Activated effector memory CD4-positive, alpha-beta T cell treated with Interleukin-2 at 50 U/mL for 16 hours (primary cell): ENCODE data around the gene CFAP410.
A peak's percentile ranks its signal among the peaks of the same experiment; 100 is the strongest.
"Not testable (repeated sequence)": the region's sequence is repeated elsewhere in the genome, so short reads cannot be mapped to it uniquely, and the experiment has no call there.

ENCODE experiments used
- DNase-seq: peaks from one replicate; pipeline ENCODE4 v3.0.0-alpha.2; 2020

Gene CFAP410

DNA sequence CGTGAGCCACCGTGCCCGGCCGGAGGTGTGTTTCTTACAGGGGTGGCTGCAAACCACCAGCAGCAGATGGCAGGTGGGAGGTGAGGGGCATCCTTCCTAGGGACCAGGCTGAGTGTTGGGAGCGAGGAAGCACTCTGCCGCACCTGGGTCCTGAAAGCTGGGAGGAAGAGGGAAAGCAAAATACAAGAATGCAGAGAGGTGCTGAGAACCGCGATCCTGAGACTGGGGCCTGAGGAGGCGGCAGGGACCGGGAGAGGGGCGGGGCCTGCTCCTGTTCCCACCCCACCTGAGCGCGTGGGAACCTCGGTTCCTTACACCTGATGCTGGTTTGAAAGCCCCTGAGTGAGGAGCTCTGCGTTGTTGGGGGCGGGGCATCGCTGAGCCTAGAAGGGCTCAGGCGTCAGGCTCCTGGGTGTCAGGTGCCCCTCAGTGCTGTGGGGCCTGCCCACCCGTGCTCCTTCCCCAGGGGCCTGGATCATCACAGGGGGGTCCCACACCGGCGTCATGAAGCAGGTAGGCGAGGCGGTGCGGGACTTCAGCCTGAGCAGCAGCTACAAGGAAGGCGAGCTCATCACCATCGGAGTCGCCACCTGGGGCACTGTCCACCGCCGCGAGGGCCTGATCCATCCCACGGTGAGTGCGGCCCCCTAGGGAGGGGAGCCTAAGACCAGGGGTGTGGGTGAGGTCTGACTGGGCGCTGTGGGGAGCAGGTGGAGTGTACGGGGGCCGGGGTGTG lies 29.7 kb upstream of the CFAP410 start:
- DNase-seq = no peak

DNA sequence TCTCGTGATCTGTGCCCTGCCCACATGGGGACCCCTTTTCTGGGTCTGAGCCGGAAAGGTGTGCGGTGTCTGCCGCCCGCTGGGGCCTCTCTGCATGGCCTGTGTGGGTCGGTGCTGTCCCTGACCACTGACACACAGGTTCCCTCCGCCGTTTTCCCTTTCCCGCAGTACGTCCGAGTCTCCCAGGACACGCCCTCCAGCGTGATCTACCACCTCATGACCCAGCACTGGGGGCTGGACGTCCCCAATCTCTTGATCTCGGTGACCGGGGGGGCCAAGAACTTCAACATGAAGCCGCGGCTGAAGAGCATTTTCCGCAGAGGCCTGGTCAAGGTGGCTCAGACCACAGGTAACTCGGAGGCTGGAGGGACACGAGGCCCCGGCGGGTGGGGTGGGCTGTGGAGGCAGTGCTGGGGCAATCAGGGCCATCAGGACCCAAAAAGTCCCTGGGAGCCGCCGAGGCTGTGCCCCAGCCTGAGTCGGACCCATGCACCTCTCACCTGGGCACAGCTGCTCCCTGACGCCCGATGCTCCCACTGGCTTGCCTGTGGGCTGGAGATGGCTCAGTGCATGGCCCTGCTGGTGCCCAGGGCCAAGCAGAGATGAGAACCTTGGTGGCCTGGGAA lies 27.5 kb upstream of the CFAP410 start:
- no peak for DNase-seq

DNA sequence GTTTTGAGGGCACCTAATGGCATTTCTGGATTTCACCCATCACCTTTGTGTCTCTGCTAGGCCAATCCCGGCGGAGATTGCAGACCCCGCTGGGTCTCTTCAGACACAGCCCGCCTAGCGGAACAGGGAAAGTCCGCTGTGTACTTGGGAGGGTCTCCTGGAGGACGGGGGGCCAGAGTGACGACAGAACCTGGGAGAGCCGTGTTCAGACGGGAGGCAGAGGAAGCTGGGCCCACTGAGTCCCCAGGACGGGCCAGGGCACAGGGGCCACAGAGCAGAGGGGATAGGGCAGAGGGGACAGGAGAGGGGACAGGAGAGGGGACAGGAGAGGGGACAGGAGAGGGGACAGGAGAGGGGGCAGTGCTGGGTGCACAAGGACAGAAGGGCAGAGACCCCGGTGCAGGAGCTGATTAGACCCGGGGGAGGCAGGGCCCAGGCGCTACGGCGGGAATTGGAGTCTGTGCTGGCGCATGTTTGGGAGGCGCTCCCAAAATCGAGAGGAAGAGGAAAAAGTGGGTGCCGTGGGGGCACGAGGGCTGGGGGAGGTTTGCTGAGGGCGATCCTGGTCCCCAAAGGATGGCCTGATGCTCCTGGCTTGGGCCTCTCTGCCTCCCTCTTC lies 26.9 kb upstream of the CFAP410 start:
- no peak for DNase-seq

DNA sequence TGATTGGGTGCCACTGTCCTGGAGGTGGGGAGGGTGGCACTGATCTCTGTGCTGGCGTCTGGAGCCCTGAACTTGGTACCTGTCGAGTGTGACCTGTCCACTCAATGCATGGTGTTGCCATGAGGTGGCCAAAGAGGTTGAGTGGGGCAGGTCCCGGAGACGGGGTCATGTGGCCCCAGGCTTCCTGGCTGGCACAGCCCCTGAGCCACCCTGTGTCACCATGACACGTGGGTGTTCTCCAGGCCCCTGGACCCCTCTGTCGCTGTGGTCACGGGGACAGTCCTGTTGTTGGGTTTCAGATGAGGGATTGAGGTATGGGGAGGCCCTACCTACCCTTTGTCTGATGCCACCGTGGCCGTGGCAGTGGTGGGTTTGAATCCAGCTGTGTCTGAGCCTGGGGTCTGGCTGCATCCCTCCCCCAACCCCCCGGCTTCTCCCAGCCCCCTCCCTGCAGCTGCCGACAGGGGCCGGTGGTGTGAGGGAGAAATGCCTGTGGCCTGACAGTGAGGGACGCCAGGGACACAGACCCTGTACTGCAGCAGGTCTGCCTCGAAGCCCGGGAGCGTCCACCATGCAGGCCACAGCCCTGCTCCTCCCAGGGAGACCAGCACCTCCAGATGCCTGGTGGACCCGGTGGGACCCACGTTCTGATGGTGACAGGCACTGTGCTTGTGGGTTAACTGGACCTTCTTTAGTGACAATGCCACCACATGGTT lies 26.2 kb upstream of the CFAP410 start:
- DNase-seq = no peak

DNA sequence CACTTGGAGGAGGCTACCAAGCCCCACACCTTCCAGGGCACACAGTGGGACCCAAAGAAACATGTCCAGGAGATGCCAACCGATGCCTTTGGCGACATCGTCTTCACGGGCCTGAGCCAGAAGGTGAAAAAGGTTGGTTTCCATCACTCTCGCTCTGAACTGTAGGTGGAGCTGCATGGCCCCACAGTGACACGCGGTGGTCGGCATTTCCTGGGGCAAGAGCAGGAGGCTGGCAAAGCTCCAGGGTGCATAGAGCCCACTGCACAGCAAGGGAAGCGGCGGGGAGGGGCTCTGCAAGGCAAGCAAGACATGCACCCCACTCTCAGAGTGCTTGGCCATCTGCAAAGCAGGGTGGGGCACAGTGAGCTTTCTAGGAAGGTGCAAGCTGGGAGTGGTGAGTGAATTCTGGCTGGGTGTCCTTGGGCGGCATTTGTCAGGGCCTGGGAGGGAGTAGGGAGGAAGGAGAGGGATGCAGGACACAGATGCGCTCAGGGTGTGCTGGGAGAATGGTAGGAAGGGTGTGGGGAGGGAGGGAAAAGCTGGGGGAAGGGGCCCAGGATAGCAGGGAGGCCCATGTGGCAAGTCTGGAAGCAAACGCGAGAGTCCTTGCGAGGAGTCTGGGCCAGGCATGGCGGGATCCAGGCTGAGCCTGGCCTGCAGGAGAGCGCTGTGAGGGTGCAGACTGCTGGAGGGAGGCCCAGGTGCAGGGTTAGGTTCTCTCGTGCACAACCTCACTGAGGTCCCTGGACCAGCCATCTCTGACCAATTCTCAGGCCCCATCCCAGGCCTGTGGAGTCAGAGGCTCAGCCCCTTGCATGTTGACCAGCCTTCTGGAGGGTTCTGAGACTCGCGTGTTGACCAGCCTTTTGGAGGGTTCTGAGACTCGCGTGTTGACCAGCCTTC lies 25.2 kb upstream of the CFAP410 start:
- DNase-seq = no peak

DNA sequence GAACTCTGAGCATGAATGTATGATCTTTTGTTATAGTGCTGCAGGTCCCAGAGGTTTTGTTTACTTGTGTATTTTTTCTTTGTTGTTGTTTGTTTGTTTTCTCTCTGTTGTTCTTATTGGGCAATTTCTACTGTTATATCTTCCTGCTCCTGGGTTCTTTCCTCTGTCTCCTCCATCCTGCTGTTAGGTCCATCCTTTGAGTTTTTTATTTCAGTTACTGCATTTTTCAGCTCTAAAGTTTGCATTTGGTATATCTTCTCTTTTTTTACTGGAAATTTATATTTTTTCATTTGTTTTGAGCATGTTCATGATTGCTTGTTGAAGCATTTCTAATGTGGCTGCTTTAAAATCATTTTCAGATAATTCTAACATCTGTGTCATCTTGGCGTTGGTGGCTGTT lies 24.1 kb upstream of the CFAP410 start:
- DNase-seq = no peak

DNA sequence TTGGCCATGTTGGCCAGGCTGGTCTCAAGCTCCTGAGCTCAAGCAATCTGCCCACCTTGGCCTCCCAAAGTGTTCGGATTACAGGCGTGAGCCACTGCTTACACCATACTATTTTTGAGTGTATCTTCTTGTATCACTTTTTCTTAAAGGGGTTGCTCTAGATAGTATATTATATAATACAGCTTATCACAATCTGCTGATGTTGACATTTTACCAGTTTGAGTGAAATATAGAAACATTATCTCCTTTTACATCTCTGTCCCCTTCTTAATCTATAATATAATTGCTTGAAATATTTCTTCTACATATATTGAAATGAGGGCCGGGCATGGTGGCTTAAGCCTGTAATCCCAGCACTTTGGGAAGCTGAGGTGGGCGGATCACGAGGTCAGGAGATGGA lies 22.7 kb upstream of the CFAP410 start:
- not testable (repeated sequence) for DNase-seq

DNA sequence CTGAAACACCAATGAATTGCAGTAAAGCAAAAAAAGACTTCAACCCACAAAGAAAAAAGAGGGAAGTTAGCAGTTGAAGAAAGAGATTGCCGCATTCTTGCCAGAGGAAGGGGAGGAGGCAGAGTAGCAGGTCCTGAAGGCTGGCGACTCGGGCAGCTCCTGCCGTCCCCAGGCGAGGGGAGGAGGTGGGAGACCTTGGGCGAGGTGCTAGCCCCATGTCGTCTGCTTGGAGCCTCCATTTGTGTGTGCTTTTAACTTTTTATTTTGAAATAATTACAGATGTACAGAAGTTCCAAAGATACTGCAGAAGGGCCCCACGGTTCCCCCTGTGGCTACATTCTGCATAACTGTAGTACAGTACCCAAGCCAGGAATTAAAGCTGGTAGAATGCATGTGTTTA lies 21.0 kb upstream of the CFAP410 start:
- DNase-seq = no peak

DNA sequence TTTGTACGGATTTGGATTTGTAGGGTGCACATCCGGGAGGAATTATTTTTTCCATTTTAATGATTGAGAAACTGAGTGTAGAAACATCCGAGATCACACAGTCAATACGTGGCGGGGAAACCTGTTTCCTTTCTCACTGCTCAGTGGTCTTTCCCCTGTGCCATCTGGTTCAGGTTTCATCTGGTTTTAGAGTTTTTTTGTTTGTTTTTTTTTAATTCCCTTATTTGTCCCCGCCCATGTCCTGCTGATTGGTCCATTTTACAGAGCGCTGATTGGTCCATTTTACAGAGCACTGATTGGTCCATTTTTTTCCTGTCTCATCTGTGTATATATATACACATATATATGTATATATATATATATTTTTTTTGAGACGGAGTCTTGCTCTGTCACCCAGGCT lies 20.2 kb upstream of the CFAP410 start:
- no peak for DNase-seq

DNA sequence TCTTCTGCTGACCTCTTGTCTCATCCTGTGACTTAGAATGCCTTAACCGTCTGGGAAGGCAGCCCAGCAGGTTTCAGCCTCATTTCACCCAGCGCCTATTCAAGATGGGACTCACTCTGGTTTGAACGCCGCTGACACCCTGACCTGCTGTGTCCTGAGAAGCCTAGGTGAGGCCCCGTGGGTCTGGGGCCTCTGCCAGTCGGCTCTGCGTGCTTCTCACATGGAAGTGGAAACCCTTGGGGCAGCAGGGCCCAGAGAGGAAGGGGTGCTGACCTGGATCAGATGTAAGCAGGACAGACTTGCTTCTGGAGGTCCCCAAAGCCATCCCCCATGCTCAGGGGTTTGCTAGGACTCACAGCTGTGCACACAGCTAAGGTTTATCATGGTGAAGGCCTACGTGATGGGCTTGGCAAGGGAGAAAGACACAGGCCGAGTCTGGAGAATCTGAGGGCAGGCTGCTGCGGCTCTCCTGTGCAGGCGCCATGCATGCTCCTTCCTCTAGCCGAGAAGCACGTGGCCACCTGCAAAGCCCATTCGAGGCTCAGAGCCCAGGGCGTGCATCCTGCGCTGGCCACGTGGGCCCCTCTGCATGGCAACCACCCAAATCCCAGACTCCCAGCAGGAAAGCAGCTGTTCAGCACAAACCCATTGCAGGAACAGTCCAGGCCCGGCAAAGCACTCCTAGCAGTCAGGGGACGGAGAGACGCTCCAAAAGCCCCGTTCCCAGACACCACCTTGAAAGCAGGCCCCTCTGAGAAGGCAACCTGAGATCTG lies 18.1 kb upstream of the CFAP410 start:
- no peak for DNase-seq

DNA sequence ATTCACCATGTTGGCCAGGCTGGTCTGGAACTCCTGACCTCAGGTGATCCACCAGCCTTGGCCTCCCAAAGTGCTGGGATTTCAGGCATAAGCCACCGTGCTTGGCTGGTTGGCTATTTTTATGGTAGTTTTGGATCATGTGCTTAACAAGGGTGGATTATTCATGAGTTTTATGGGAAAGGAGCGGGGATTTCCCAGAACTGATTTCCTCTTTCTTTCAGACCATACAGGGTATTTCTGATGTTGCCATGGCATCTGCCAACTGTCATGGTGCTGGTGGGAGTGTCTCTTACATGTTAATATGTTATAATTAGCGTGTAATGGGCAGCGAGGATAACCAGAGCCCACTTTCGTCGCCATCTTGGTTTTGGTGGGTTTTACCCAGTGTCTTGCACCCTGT lies 17.4 kb upstream of the CFAP410 start:
- DNase-seq = no peak

DNA sequence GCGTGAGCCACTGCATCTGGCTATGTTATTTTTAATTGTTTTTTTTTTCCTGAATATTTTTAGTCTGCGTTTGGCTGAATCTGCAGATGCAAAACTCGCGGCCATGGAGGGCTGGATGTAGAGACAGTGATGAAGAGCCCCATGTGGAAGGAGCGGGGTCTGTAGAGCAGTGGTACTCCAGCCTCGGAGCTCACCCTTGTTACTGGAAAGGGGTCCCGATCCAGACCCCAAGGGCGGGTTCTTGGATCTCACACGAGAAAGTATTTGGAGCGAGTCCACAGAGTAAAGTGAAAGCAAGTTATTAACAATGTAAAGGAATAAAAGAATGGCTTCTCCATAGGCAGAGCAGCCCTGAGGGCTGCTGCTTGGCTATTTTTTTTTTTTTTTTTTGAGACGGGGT lies 17.0 kb upstream of the CFAP410 start:
- no peak for DNase-seq

DNA sequence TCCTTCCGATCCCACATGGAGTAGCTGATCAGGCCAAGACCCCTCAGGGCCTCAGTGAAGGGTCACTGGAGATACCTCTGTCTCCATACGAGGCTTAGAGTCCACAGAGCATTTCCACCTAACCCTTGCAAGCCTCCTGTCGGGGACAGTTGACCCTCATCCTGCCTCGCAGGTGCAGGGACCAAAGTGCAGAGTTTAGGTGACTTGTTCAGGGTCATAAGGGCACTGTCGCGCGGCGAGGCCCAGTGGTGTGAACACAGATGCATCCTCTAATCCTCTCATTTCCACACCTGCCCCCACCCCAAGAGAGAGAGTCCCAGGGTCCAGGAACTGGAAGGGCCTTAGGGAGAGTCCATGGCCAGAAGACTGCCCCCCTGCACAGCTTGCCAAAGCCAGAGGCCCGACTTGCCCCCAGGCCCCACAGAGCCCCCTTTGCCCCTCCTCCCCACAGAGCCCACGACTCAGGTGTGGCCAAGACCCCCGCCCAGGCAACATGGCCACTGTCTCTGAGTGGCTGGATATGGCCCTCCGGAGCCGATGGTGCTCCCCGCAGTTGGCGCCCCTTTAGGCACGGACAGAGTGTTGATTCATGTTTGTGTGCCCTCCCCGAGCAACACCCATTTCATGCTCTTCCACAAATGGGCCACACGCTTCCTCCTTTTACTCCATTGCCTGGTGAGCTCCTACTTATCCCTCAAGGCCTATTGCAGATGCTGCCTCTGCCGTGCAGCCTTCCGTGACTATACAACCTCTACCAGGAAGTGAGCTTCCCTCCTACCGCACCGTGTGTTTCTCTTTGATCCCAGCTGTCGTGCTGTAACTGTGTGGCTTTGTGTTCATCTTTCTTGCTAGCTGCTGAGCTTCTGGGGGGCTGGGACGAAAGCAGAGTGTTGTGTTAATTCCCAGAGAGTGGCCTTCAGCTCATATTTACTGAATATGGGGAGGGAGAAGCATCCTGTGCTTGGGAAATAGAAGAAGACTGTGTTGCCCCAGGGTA lies 15.9 kb upstream of the CFAP410 start:
- DNase-seq = no peak

DNA sequence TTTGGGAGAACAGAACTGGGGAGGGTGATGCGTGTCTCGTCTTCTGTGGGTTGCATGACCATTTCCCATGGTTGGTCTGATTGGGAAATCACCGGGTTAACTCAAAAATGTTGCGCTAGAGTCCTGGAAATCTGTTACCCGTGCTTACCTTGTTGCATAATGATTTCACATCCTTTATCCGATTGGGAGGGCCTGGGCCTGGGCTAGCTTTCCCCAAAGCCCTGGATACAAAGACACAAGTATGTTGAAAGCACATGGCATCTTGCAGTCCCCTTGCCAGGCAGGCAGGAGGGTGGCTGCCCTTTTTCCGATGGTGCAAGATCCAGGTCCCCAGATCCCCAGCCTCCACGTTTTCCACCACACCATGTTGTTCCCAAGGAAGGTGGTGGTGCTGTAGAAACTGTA lies 14.8 kb upstream of the CFAP410 start:
- no peak for DNase-seq

DNA sequence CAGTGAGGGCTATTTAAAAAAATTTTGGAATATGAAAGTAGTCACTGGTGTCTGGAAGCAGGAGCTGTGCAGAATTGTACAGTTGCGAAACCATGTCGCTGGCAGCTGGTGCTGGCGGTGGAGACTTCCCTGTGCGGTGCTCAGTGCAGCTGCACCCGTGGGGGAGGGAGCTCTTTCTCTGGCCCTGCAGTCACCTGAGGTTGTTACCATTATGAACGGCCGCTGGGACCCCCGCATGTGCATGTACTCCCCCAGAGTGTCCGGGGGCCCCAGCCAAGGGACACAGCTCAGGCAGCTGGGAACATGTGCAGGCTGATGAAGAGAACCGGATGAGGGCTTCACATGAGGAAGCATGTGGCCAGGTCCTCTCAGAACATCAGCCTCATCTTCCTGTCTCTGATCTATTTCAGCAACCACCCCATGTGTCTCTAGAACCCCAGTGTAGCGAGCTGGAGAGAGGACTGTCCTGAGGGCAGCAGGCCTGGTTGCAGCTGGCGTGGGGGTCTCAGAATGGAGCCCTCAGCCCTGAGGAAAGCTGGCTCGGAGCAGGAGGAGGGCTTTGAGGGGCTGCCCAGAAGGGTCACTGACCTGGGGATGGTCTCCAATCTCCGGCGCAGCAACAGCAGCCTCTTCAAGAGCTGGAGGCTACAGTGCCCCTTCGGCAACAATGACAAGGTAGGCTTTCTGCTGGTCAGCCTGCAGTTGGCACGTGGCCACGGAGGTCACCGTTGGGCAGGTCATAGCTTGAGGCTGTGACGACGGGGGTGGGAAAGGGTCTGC lies 14.2 kb upstream of the CFAP410 start, which contains the start of gene TRPM2:
Gene TRPM2, plus strand, starts transcription at position 431 of the 780 bp plus-strand sequence. Its CDS starts 80 bp downstream, at position 511.
- peak; percentile 20 for DNase-seq

DNA sequence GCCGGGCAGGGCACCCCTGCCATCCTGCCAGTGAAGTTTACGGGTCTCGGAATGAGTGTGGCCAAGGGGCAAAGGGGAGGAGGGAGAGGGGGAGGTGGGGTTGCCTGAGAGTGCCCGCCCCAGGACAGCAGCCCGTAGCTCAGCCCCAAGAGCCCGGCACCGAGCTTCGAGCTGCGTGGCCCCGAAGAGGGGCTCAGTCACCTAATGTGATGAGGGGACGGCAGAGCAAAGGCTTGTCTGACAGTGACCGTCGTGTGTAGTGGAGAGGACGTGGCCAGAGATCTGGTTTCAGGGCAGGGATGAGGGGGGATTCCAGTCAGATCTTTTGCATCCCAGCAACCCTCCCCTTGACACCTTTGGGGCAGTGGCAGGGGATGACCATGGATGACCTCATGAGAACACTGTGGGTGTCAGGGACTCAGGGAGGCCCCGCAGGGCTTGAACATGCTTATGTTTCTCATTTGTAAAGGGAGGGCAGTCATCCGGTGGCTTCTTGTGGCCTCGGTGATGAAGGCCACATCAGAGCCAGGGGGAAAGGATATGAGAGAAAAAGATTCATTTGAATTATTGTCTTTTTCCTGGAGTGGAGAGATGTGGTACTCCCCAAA lies 13.2 kb upstream of the CFAP410 start:
- no peak for DNase-seq

DNA sequence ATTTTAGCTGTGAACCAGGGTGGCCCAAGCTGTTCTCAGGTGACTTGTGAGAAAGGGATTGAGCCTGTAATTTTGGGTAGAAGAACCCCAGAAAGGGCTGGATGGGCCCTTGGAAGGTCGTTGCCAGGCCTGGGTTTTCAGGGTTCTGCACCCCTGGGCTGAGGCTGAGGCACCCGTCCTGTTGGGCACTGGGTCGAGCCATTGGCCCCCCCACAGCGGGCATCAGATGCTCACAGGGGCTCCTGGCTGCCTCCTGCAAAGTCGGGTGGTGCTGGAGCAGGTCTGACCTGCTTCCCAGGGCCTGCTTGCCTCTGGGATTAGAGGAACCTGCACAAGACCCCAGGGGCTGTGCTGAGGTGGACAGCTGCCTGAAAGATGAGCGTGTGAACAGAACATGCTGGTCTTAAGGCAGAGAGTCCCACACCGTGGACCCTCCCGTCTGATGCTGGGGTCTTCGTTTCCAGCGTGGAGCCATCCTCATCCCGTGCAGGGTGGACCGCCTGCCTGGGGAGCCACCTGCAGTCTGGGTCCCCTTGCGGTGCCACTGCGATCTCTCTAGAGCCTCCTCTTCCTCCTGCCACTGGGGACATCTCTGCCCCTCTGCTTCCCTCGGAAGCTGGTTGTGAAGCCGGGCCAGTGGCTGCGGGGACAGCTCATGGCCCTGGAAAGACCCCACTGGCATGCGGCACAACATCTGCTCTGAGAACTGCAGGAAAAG lies 12.5 kb upstream of the CFAP410 start:
- DNase-seq = no peak

DNA sequence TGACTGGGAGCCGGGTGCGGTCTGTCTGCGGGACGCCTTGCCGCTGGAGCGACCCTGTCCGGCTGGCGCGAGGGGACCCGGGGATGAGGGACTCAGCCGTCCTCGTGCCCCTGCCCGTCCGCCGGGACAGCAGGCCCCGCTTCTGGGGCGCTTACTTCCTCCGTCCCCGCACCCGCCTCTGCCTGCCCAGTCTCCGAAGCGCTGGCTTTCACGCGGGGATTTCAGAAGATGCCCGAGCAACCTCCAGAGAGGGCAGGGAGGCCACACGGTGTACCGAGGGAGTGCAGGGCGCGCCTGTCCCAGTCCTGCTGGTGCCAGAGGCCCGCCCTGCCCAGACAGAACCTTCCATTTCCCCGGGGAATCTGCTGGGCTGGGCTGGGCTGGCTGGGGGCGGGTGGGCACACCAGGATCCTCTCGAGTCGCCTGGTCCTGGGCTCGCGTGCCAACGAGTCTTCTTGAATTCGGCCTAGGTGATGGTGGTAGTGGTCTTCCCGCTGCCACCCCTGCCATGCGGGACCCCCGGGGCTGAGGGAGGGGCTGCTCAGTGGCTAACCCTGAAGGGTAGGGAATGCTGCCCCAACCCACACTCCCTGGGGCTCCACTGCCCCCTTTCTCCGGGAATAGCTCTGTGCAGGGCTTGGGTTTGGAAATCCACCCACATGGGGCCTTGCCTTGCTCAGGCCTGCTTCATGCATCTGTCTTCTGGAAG lies 11.7 kb upstream of the CFAP410 start:
- DNase-seq = no peak
